Measurements from ENCODE around the gene LRRC32. TPM values are rescaled to one million over a fixed set of nuclear protein-coding genes. Genes with fewer than 3 reads are reported as not detected.

Gene LRRC32
- total RNA-seq, 4 donors from 2014 or later, result 10.0 to 121 (median 17.5) TPM

GRCh38 chr11:76685831-76686230, 15.3 kb upstream of the LRRC32 start:
- Histone ChIP-seq H3K9me3 (no peaks in the 10 kb centered on the region), H3K4me1 (no peaks in the 10 kb centered on the region), H3K27ac (no peak overlapping the region), H3K36me3 (no peaks in the 10 kb centered on the region), H3K27me3 (no peaks in the 10 kb centered on the region), H3K4me3 (no peak overlapping the region)
- no peak for TF ChIP-seq POLR2A (IDR thresholded peaks at IDR 0.05)
- TF ChIP-seq CTCF (IDR thresholded peaks at IDR 0.05), result no peak
- no peak for DNase-seq
- intact Hi-C loops (cut with DNase I; ENCODE audit: low total_unique reads), result no loop called here

DNA sequence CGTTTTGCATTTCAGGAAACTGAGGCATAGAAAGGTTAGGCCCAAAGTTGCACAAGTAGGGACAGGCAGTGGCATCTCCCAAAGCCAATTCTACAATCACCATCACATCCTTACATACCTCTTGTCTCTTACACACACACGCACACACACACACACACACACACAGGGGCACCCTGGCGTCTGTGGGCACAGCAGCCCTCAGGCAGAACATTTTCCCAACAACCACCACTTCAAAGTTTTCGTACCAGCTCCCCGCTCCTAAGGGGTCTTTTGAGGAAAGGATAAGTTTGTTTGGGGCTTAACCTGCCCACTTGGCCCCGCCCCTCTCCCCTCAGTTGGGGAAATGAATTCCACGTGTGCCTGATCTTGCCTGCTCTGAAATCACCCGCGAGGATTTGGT, 14.7 kb upstream of the LRRC32 start:
- no peak for DNase-seq
- no peaks in the 10 kb centered on the region for H3K4me1 ChIP-seq
- no peaks in the 10 kb centered on the region for H3K27me3 ChIP-seq
- no peak overlapping the region for H3K27ac ChIP-seq
- intact Hi-C loops (cut with DNase I; ENCODE audit: low total_unique reads), result no loop called here
- H3K4me3 ChIP-seq, result no peak overlapping the region
- no peaks in the 10 kb centered on the region for H3K9me3 ChIP-seq
- no peaks in the 10 kb centered on the region for H3K36me3 ChIP-seq
- no peak for TF ChIP-seq CTCF (IDR thresholded peaks at IDR 0.05)
- no peak for TF ChIP-seq POLR2A (IDR thresholded peaks at IDR 0.05)

GRCh38 chr11:76684516-76684915, 14.0 kb upstream of the LRRC32 start:
- TF ChIP-seq POLR2A (IDR thresholded peaks at IDR 0.05), result no peak
- Histone ChIP-seq H3K4me3 (no peak overlapping the region), H3K27me3 (no peaks in the 10 kb centered on the region), H3K9me3 (no peaks in the 10 kb centered on the region), H3K36me3 (no peaks in the 10 kb centered on the region), H3K27ac (no peak overlapping the region), H3K4me1 (no peaks in the 10 kb centered on the region)
- intact Hi-C loops (cut with DNase I; ENCODE audit: low total_unique reads), result no loop called here
- no peak for DNase-seq

DNA sequence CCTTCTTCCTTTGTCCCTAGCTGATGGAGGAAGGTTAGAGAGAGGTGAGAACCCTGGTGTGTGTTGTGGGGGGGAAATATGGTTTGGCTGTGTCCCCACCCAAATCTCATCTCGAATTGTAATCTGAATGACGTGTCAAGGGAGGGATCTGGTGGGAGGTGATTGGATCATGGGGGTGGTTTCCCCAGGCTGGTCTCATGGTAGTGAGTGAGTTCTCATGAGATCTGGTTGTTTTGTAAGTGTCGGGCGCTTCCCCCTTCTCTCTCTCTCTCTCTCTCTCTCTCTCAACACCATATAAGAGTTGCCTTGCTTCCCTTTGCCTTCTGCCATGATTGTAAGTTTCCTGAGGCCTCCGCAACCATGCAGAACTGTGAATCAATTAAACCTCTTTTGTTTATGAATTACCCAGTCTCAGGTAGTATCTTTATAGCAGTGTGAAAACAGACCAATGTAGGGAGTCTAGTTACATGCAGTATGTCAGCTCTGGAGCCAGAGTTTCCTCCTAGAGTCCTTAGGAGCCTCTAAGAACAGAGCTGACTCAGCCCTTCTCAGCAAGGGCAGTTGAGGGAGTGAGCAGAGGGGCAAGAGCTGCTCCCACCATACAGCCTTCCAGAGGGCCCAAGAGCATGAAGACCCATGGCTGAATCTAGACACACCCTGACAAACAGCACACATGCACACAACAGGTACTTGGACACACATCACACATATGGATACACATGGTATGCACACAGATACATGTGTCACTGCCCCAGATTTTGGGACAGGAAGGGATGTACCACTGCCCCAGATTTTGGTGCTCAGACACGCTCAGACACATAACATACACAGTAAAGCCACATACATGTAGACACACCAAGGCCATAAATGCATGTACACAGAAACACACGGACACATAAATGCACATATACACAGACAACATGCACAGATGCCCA, 12.9 kb upstream of the LRRC32 start:
- no peaks in the 10 kb centered on the region for H3K9me3 ChIP-seq
- intact Hi-C loops (cut with DNase I; ENCODE audit: low total_unique reads), result no loop called here
- no peak for DNase-seq
- TF ChIP-seq POLR2A (IDR thresholded peaks at IDR 0.05), result no peak
- TF ChIP-seq CTCF (IDR thresholded peaks at IDR 0.05), result no peak
- no peaks in the 10 kb centered on the region for H3K27me3 ChIP-seq
- no peaks in the 10 kb centered on the region for H3K4me1 ChIP-seq
- no peaks in the 10 kb centered on the region for H3K36me3 ChIP-seq
- no peak overlapping the region for H3K27ac ChIP-seq
- H3K4me3 ChIP-seq, result no peak overlapping the region

GRCh38 chr11:76682684-76683083, 12.1 kb upstream of the LRRC32 start:
- Histone ChIP-seq H3K27ac (no peak overlapping the region), H3K4me3 (no peak overlapping the region), H3K4me1 (no peaks in the 10 kb centered on the region), H3K27me3 (no peaks in the 10 kb centered on the region), H3K36me3 (no peaks in the 10 kb centered on the region), H3K9me3 (no peaks in the 10 kb centered on the region)
- TF ChIP-seq POLR2A (IDR thresholded peaks at IDR 0.05), result no peak
- TF ChIP-seq CTCF (IDR thresholded peaks at IDR 0.05), result no peak
- DNase-seq, result no peak
- intact Hi-C loops (cut with DNase I; ENCODE audit: low total_unique reads), result no loop called here

All from uterus (tissue), 4 donors.